Glutamatergic neuron (in vitro differentiated cells): ENCODE data around the gene HIF3A. TPM values are rescaled to one million over a fixed set of nuclear protein-coding genes. Genes with fewer than 3 reads are reported as not detected.

Source experiments
- DNase-seq: peaks from one replicate; pipeline ENCODE4 v3.0.0; 2022
- H3K27ac Mint-ChIP-seq: one replicate; pipeline ENCODE4 v1.8.0; 2020; ENCODE audit warnings: mild to moderate bottlenecking, mixed read lengths, inconsistent platforms; ENCODE audit not compliant: unreplicated experiment
- H3K27me3 Mint-ChIP-seq: one replicate; pipeline ENCODE4 v1.8.0; 2020; ENCODE audit warnings: mild to moderate bottlenecking, moderate library complexity, mixed read lengths, inconsistent platforms; ENCODE audit not compliant: unreplicated experiment
- H3K36me3 Mint-ChIP-seq: one replicate; pipeline ENCODE4 v1.8.0; 2020; ENCODE audit warnings: mild to moderate bottlenecking, mixed read lengths, inconsistent platforms; ENCODE audit not compliant: unreplicated experiment
- H3K4me1 Mint-ChIP-seq: one replicate; pipeline ENCODE4 v1.8.0; 2020; ENCODE audit warnings: mild to moderate bottlenecking, low read depth, mixed read lengths, inconsistent platforms; ENCODE audit not compliant: unreplicated experiment
- H3K4me3 Mint-ChIP-seq: one replicate; pipeline ENCODE4 v1.8.0; 2020; ENCODE audit warnings: mild to moderate bottlenecking, mixed read lengths, inconsistent platforms; ENCODE audit not compliant: unreplicated experiment
- H3K9me3 Mint-ChIP-seq: one replicate; pipeline ENCODE4 v1.8.0; 2020; ENCODE audit warnings: mild to moderate bottlenecking, moderate library complexity, mixed read lengths, inconsistent platforms; ENCODE audit not compliant: unreplicated experiment
- total RNA-seq: library from RNA; stranded (reverse); fragmentation: NEBNext Ultra II Directional; extraction: Animal tissue kit (Norgen Biotek cat#: 25700); gene quantifications from one replicate; pipeline ENCODE4 v1.2.1, GENCODE V29; 2021; ENCODE audit not compliant: unreplicated experiment
- TF ChIP-seq, protein P1 (sequence below): fragments of 200-600 bp; sonication (generic); IDR thresholded peaks from one replicate; pipeline ENCODE4 v1.5.0; 2021; ENCODE audit not compliant: partially characterized antibody, unreplicated experiment

The HIF3A gene
- total RNA-seq, 1 donor from 2014 or later, result 4.4 TPM

DNA sequence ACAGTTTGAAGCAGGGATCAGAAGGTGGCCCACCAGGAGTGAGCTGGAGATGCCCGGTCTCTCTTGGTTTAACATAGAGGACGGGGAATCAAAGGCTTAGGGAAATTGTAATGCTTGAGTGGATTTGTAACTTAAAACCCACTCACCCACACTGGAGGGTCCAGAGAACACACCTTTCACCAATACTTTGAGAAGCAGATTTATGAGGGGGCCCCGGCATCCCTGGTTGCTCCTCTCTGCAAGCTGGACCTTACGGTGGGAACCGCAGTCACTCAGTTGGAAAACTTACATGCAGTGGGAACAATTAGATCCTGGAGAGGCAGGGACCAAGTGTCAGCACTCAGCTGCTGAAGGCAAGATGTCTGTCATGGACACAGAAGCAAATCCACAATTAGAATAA is 70.6 kb downstream of the HIF3A start:
- TF ChIP-seq, protein P1, sequence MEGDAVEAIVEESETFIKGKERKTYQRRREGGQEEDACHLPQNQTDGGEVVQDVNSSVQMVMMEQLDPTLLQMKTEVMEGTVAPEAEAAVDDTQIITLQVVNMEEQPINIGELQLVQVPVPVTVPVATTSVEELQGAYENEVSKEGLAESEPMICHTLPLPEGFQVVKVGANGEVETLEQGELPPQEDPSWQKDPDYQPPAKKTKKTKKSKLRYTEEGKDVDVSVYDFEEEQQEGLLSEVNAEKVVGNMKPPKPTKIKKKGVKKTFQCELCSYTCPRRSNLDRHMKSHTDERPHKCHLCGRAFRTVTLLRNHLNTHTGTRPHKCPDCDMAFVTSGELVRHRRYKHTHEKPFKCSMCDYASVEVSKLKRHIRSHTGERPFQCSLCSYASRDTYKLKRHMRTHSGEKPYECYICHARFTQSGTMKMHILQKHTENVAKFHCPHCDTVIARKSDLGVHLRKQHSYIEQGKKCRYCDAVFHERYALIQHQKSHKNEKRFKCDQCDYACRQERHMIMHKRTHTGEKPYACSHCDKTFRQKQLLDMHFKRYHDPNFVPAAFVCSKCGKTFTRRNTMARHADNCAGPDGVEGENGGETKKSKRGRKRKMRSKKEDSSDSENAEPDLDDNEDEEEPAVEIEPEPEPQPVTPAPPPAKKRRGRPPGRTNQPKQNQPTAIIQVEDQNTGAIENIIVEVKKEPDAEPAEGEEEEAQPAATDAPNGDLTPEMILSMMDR, result no peak
- Mint-ChIP-seq H3K27me3 (peaks cover 2% of the 10 kb centered on the region), H3K4me3 (peak overlapping the region; percentile 79), H3K9me3 (peaks cover 7% of the 10 kb centered on the region), H3K4me1 (peaks cover 34% of the 10 kb centered on the region), H3K36me3 (no peaks in the 10 kb centered on the region), H3K27ac (peak overlapping the region; percentile 84)
- no peak for DNase-seq

DNA sequence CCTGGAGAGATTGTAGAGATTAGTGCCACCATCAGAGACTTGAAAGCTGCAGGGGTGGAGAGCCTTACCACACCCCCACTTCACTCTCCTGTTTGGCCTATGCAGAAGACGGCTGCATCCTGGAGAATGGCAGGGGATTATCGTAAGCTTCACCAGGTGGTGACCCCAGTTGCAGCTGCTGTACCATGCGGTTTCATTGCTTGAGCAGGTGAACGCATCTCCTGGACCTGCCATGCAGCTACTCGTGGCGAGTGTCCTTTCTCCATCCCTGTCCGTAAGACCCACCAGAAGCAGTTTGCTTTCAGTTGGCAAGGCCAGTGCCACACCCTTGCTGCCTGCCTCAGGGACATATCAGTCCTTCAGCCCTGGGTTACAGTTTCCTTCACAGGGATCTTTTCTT is 71.3 kb downstream of the HIF3A start:
- DNase-seq, result no peak
- Mint-ChIP-seq H3K9me3 (peaks cover 7% of the 10 kb centered on the region), H3K4me3 (peak overlapping the region; percentile 79), H3K4me1 (peaks cover 34% of the 10 kb centered on the region), H3K36me3 (no peaks in the 10 kb centered on the region), H3K27ac (peak overlapping the region; percentile 84), H3K27me3 (peaks cover 2% of the 10 kb centered on the region)
- TF ChIP-seq, protein P1, result no peak

DNA sequence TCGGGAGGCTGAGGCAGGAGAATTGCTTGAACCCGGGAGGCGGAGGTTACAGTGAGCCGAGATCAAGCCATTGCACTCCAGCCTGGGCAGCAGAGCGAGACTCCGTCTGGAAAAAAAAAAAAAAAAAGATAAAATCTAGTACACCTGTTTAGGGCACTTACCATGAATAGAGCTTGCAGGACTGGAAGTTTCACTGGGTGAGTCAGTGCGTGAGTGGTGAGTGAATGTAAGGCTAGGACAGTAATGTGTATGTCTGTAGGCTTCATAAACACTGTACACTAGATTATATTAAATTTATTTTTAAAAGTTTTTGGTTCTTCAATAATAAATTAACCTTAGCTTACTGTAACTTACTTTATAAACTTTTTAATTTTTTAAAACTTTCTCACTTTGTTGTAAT is 73.0 kb downstream of the HIF3A start:
- no peak overlapping the region for H3K27ac Mint-ChIP-seq
- no peak for DNase-seq
- H3K36me3 Mint-ChIP-seq, result no peaks in the 10 kb centered on the region
- H3K27me3 Mint-ChIP-seq, result peaks cover 2% of the 10 kb centered on the region
- H3K4me3 Mint-ChIP-seq, result no peak overlapping the region
- H3K9me3 Mint-ChIP-seq, result peaks cover 4% of the 10 kb centered on the region
- H3K4me1 Mint-ChIP-seq, result peaks cover 34% of the 10 kb centered on the region
- TF ChIP-seq, protein P1, result no peak

DNA sequence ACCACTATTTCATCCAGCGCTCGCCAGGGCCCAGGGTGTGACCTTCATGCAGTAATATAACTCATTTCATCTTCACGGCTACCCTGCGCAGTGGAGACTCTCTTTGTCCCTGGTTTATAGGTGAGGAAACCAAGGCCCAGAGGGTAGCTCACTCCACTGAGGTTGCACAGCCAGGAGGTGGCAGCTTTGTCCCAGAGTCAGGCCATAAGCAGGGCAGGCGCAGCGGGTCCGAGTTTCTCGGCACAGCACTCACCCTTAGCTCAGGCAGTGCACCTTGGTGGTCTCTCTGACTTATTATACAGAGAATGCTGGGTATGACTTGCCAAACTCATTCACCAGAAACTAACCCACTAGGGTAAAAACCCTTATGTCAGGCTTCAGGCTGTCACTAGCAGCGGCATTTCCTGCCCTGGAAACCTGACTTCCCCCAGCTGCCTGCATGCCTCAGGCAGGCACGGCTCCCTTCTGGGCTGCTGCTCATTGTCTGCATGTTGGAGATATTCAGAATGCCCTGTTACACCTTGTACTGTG is 74.6 kb downstream of the HIF3A start:
- Mint-ChIP-seq H3K4me3 (no peak overlapping the region), H3K27me3 (peaks cover 2% of the 10 kb centered on the region), H3K4me1 (peaks cover 24% of the 10 kb centered on the region), H3K27ac (peak overlapping the region; percentile 20), H3K9me3 (peaks cover 6% of the 10 kb centered on the region), H3K36me3 (no peaks in the 10 kb centered on the region)
- DNase-seq, result no peak
- TF ChIP-seq, protein P1, result no peak

DNA sequence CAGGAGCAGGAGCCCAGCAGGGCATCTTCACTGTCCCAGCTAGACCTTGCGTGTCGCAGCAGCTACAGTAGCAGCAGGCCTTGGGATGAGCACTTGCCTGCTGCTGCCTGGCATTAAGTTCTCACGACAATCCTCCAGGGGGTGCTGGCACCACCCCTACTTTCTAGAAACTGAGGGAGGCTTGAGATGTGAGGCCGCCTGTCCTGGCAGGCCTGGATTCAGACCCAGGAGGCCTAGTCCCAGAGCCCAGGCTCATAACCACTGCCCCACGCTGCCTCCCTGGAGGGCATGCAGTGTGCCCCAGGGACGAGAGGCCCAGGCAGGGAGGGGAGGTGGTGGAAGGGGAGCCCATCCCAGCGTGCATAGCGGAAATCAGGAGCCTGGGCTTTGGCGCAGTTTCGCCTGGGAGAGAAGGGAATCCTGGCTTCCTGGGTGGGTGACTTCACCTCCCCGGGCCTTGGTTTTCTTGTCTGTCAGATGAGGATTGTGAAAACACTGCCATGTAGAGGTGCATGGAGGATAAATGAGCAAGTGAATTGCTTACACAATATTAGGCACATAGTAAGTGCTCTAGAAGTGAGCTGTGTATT is 76.2 kb downstream of the HIF3A start:
- H3K4me3 Mint-ChIP-seq, result no peak overlapping the region
- H3K27ac Mint-ChIP-seq, result no peak overlapping the region
- H3K4me1 Mint-ChIP-seq, result peaks cover 14% of the 10 kb centered on the region
- peaks cover 6% of the 10 kb centered on the region for H3K9me3 Mint-ChIP-seq
- peaks cover 2% of the 10 kb centered on the region for H3K27me3 Mint-ChIP-seq
- no peaks in the 10 kb centered on the region for H3K36me3 Mint-ChIP-seq
- no peak for DNase-seq
- TF ChIP-seq, protein P1, result peak; percentile 34
